Trophoblast cell (in vitro differentiated cells and primary cell): Measurements from ENCODE around the gene MXRA8.

Source experiments
- DNase-seq, 2 donors: peaks; one replicate each; pipeline ENCODE4 v3.0.0-alpha.2; 2016
- H2AFZ ChIP-seq: 2 replicates; pipeline ENCODE4 v1.6.1; 2013; ENCODE audit warnings: low read length, moderate library complexity, mild to moderate bottlenecking; ENCODE audit not compliant: insufficient read depth, poor library complexity
- H2AK5ac ChIP-seq: 2 replicates; pipeline ENCODE4 v1.6.1; 2013; ENCODE audit warnings: mild to moderate bottlenecking, low read length
- H2BK120ac ChIP-seq: 2 replicates; pipeline ENCODE4 v1.6.1; 2013; ENCODE audit warnings: low read length, mild to moderate bottlenecking, moderate library complexity; ENCODE audit not compliant: insufficient read depth, poor library complexity
- H2BK12ac ChIP-seq: 2 replicates; pipeline ENCODE4 v1.6.1; 2013; ENCODE audit warnings: mild to moderate bottlenecking, low read length, moderate library complexity
- H2BK5ac ChIP-seq: 2 replicates; pipeline ENCODE4 v1.6.1; 2013; ENCODE audit warnings: low read length, low read depth, moderate library complexity, mild to moderate bottlenecking; ENCODE audit not compliant: poor library complexity
- H3K14ac ChIP-seq: 2 replicates; pipeline ENCODE4 v1.6.1; 2013; ENCODE audit warnings: mild to moderate bottlenecking, low read length
- H3K18ac ChIP-seq: 2 replicates; pipeline ENCODE4 v1.6.1; 2013; ENCODE audit warnings: mild to moderate bottlenecking, low read length
- H3K23ac ChIP-seq: 2 replicates; pipeline ENCODE4 v1.6.1; 2013; ENCODE audit warnings: low read length
- H3K27ac ChIP-seq: 2 replicates; pipeline ENCODE4 v1.5.1; 2013; ENCODE audit warnings: low read depth, mild to moderate bottlenecking, inconsistent platforms, low read length, moderate library complexity
- H3K27me3 ChIP-seq: 2 replicates; pipeline ENCODE4 v1.6.1; 2013; ENCODE audit warnings: inconsistent platforms, mild to moderate bottlenecking, low read length, moderate library complexity; ENCODE audit not compliant: insufficient read depth
- H3K36me3 ChIP-seq, 2 experiments: 1 replicate in 1 of 2; 2 replicates in 1 of 2; pipeline ENCODE4 v1.6.1; 2013; ENCODE audit warnings: low read length in 2 of 2, mild to moderate bottlenecking in 2 of 2, moderate library complexity in 1 of 2; ENCODE audit not compliant: insufficient read depth in 2 of 2, control insufficient read depth in 1 of 2
- H3K4ac ChIP-seq: 2 replicates; pipeline ENCODE4 v1.6.1; 2013; ENCODE audit warnings: low read depth, mild to moderate bottlenecking, low read length, moderate library complexity
- H3K4me1 ChIP-seq, 2 experiments: 1 replicate in 1 of 2; 2 replicates in 1 of 2; pipeline ENCODE4 v1.6.1; 2013; ENCODE audit warnings: low read length in 2 of 2, mild to moderate bottlenecking in 2 of 2, moderate library complexity in 1 of 2; ENCODE audit not compliant: insufficient read depth in 2 of 2, control insufficient read depth in 1 of 2
- H3K4me2 ChIP-seq: 2 replicates; pipeline ENCODE4 v1.6.1; 2013; ENCODE audit warnings: inconsistent platforms, mild to moderate bottlenecking, low read length, moderate library complexity
- H3K4me3 ChIP-seq: 2 replicates; pipeline ENCODE4 v1.5.1; 2013; ENCODE audit warnings: mild to moderate bottlenecking, low read depth, low read length, inconsistent platforms
- H3K79me1 ChIP-seq: one replicate; pipeline ENCODE4 v1.6.1; 2013; ENCODE audit warnings: low read length
- H3K79me2 ChIP-seq: 2 replicates; pipeline ENCODE4 v1.6.1; 2013; ENCODE audit warnings: low read length, mild to moderate bottlenecking; ENCODE audit not compliant: control insufficient read depth, insufficient read depth, poor library complexity
- H3K9ac ChIP-seq: 2 replicates; pipeline ENCODE4 v1.6.1; 2013; ENCODE audit warnings: mild to moderate bottlenecking, low read length
- H3K9me3 ChIP-seq: 2 replicates; pipeline ENCODE4 v1.6.1; 2013; ENCODE audit warnings: low read depth, mild to moderate bottlenecking, control low read depth, inconsistent platforms, low read length; ENCODE audit not compliant: insufficient read depth
- H4K12ac ChIP-seq: 2 replicates; pipeline ENCODE4 v1.6.1; 2013; ENCODE audit warnings: low read depth, mild to moderate bottlenecking, low read length, moderate library complexity
- H4K8ac ChIP-seq: 2 replicates; pipeline ENCODE4 v1.6.1; 2013; ENCODE audit warnings: low read depth, mild to moderate bottlenecking, low read length, moderate library complexity
- H4K91ac ChIP-seq: one replicate; pipeline ENCODE4 v1.6.1; 2013; ENCODE audit warnings: low read depth, mild to moderate bottlenecking, low read length, moderate library complexity
- WGBS: extraction: QIAGEN DNeasy Blood & Tissue Kit; methylation state at CpG from one replicate; pipeline ENCODE4 v1.1.7; 2013; ENCODE audit warnings: missing lambda C conversion rate; ENCODE audit not compliant: insufficient read length, insufficient coverage; ENCODE audit errors: extremely low coverage; 5-methylcytosine and 5-hydroxymethylcytosine counted together

MXRA8 gene

GRCh38 chr1:1393428-1393827, 35.1 kb upstream of the MXRA8 start:
- Histone ChIP-seq H2BK5ac (no peak overlapping the region), H3K14ac (no peak overlapping the region), H3K4me2 (no peak overlapping the region), H3K79me1 (peaks cover 1% of the 10 kb centered on the region), H3K23ac (no peak overlapping the region), H2AK5ac (no peak overlapping the region), H2BK12ac (no peak overlapping the region), H3K4me1 (peaks cover 7 to 8% of the 10 kb centered on the region in 2 experiments), H3K79me2 (peaks cover 5% of the 10 kb centered on the region), H3K9me3 (no peaks in the 10 kb centered on the region), H4K8ac (no peak overlapping the region), H3K4ac (no peak overlapping the region), H3K27ac (no peak overlapping the region), H2AFZ (no peak overlapping the region), H4K91ac (no peak overlapping the region), H4K12ac (no peak overlapping the region), H3K36me3 (peaks cover 73 to 79% of the 10 kb centered on the region in 2 experiments), H3K27me3 (no peaks in the 10 kb centered on the region), H3K4me3 (no peak overlapping the region), H3K9ac (no peak overlapping the region), H2BK120ac (no peak overlapping the region), H3K18ac (no peak overlapping the region)
- DNase-seq = no peak
- WGBS = no CpG with 5 or more reads among the region's 11 CpGs

- no peak overlapping the region for H2AFZ ChIP-seq
- H2BK12ac ChIP-seq = no peak overlapping the region
- H3K9ac ChIP-seq = no peak overlapping the region
- peaks cover 75 to 82% of the 10 kb centered on the region in 2 experiments for H3K36me3 ChIP-seq
- no peak overlapping the region for H2BK120ac ChIP-seq
- H3K14ac ChIP-seq = no peak overlapping the region
- no peak overlapping the region for H3K4ac ChIP-seq
- H3K23ac ChIP-seq = no peak overlapping the region
- no peaks in the 10 kb centered on the region for H3K79me1 ChIP-seq
- no CpG with 5 or more reads among the region's 4 CpGs for WGBS
- H3K9me3 ChIP-seq = no peaks in the 10 kb centered on the region
- H4K8ac ChIP-seq = no peak overlapping the region
- H3K4me3 ChIP-seq = no peak overlapping the region
- no peak overlapping the region for H3K4me2 ChIP-seq
- no peak overlapping the region for H3K27ac ChIP-seq
- no peak for DNase-seq
- H2AK5ac ChIP-seq = no peak overlapping the region
- no peak overlapping the region for H3K18ac ChIP-seq
- no peak overlapping the region for H4K91ac ChIP-seq
- no peak overlapping the region for H2BK5ac ChIP-seq
- H3K4me1 ChIP-seq = peaks cover 3 to 4% of the 10 kb centered on the region in 2 experiments
- H3K79me2 ChIP-seq = peaks cover under 1% of the 10 kb centered on the region
- no peaks in the 10 kb centered on the region for H3K27me3 ChIP-seq
- H4K12ac ChIP-seq = no peak overlapping the region
Measured at GRCh38 chr1:1393014-1393413, 34.7 kb upstream of the MXRA8 start.

GRCh38 chr1:1391225-1391624, 32.9 kb upstream of the MXRA8 start:
- no peak overlapping the region for H3K9ac ChIP-seq
- no peak overlapping the region for H3K27ac ChIP-seq
- no peak overlapping the region for H2AK5ac ChIP-seq
- H2BK12ac ChIP-seq = no peak overlapping the region
- H3K4me3 ChIP-seq = no peak overlapping the region
- no peak overlapping the region for H3K4ac ChIP-seq
- H3K23ac ChIP-seq = no peak overlapping the region
- no peak overlapping the region for H4K12ac ChIP-seq
- no peak overlapping the region for H3K18ac ChIP-seq
- no peak overlapping the region for H2AFZ ChIP-seq
- peaks cover 79 to 88% of the 10 kb centered on the region in 2 experiments for H3K36me3 ChIP-seq
- no peak overlapping the region for H2BK120ac ChIP-seq
- no peaks in the 10 kb centered on the region for H3K4me1 ChIP-seq
- H3K4me2 ChIP-seq = no peak overlapping the region
- H3K27me3 ChIP-seq = no peaks in the 10 kb centered on the region
- no CpG with 5 or more reads among the region's 12 CpGs for WGBS
- H3K79me1 ChIP-seq = no peaks in the 10 kb centered on the region
- no peaks in the 10 kb centered on the region for H3K79me2 ChIP-seq
- no peak overlapping the region for H2BK5ac ChIP-seq
- H3K14ac ChIP-seq = no peak overlapping the region
- no peaks in the 10 kb centered on the region for H3K9me3 ChIP-seq
- no peak for DNase-seq
- no peak overlapping the region for H4K91ac ChIP-seq
- H4K8ac ChIP-seq = no peak overlapping the region

- Histone ChIP-seq H3K36me3 (peaks cover 82 to 92% of the 10 kb centered on the region in 2 experiments), H4K8ac (no peak overlapping the region), H3K4me2 (no peak overlapping the region), H2AK5ac (no peak overlapping the region), H3K79me1 (no peaks in the 10 kb centered on the region), H3K18ac (no peak overlapping the region), H3K9me3 (no peaks in the 10 kb centered on the region), H2BK5ac (no peak overlapping the region), H4K12ac (no peak overlapping the region), H2AFZ (no peak overlapping the region), H2BK120ac (no peak overlapping the region), H2BK12ac (no peak overlapping the region), H4K91ac (no peak overlapping the region), H3K27ac (no peak overlapping the region), H3K4me3 (no peak overlapping the region), H3K4me1 (no peaks in the 10 kb centered on the region), H3K79me2 (no peaks in the 10 kb centered on the region), H3K27me3 (no peaks in the 10 kb centered on the region), H3K14ac (no peak overlapping the region), H3K4ac (no peak overlapping the region), H3K23ac (no peak overlapping the region), H3K9ac (no peak overlapping the region)
- WGBS = no CpG with 5 or more reads among the region's 12 CpGs
- DNase-seq = no peak
Measured at GRCh38 chr1:1390675-1391074, 32.3 kb upstream of the MXRA8 start.
